Activated CD8-positive, alpha-beta memory T cell treated with anti-CD3 and anti-CD28 coated beads, Interleukin-2, amount 50 U/mL, for 4 hours (primary cell): ENCODE data around the gene ITPR1.

Source experiments
- DNase-seq: peaks from one replicate; pipeline ENCODE4 v3.0.0-alpha.2; 2020

Gene ITPR1

DNA sequence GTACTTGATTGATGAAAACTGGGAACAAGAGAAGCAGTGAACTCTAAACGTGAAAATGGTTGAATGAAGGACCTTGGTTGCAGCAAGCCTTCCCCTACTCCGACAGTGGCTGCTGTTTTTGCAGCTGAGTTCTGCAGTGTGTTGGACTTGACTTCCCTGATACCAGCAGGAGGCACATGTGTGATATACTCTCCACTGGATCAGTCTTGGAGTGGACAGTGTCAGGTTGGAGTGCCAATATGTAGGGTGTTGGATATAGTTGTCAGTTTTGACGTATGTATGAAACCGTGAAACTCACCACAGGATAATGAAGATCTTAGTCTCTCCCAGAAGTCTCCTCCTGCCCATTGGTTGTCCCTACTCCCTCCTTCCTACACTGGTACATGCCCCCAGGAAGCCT lies 106.5 kb downstream of the ITPR1 start:
- no peak for DNase-seq

GRCh38 chr3:4600493-4600892 lies 107.3 kb downstream of the ITPR1 start:
- DNase-seq, result no peak

- no peak for DNase-seq
Measured at GRCh38 chr3:4601892-4602291, 108.7 kb downstream of the ITPR1 start.

- no peak for DNase-seq
Measured at GRCh38 chr3:4604693-4605092, 111.5 kb downstream of the ITPR1 start.

- DNase-seq, result no peak
Measured at GRCh38 chr3:4606911-4607310, 113.8 kb downstream of the ITPR1 start.

GRCh38 chr3:4613366-4613765 lies 120.2 kb downstream of the ITPR1 start:
- DNase-seq, result no peak

GRCh38 chr3:4614070-4614469 lies 120.9 kb downstream of the ITPR1 start:
- no peak for DNase-seq

DNA sequence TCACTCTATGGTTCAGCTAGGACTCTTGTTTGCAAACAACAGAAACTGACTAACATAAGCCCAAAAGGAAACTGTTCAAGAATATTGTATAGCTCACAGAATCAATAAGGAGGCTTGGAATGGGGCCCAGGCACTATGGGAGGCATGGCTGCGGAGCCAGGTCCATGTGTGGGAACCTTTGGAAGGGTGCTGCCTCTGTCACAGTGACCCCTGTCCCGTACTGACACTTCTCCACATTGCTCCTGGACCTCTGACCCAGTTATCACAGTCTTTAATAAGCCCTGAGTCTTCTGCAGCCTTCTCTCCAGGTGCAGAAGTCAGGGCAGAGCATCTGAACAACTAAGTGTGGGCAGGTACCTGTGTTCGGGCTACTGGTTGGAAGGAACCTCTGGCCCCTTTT lies 121.8 kb downstream of the ITPR1 start:
- DNase-seq, result no peak

DNA sequence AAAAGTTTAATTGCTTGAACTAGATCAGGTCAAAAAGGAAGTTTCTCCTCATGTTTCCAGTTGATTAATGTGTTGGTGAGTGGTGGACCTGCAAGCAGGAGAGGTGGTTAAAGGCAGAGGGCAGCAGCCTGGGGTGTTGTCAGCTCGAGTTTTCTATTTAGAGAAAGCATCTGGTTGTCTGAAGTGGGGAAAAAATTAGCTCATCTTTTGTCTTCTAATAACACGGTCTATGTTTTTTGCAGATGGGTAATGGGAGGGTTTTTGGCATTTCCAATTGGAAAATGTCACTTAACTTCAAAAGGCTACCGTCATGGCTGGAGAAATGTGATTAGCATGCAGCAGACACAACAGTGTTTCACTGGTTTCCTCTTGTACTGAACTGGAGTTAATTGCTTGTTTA lies 122.6 kb downstream of the ITPR1 start:
- no peak for DNase-seq

- DNase-seq, result no peak
Measured at GRCh38 chr3:4623421-4623999, 130.4 kb downstream of the ITPR1 start.

- no peak for DNase-seq
Measured at GRCh38 chr3:4627651-4628375, 134.7 kb downstream of the ITPR1 start.

DNA sequence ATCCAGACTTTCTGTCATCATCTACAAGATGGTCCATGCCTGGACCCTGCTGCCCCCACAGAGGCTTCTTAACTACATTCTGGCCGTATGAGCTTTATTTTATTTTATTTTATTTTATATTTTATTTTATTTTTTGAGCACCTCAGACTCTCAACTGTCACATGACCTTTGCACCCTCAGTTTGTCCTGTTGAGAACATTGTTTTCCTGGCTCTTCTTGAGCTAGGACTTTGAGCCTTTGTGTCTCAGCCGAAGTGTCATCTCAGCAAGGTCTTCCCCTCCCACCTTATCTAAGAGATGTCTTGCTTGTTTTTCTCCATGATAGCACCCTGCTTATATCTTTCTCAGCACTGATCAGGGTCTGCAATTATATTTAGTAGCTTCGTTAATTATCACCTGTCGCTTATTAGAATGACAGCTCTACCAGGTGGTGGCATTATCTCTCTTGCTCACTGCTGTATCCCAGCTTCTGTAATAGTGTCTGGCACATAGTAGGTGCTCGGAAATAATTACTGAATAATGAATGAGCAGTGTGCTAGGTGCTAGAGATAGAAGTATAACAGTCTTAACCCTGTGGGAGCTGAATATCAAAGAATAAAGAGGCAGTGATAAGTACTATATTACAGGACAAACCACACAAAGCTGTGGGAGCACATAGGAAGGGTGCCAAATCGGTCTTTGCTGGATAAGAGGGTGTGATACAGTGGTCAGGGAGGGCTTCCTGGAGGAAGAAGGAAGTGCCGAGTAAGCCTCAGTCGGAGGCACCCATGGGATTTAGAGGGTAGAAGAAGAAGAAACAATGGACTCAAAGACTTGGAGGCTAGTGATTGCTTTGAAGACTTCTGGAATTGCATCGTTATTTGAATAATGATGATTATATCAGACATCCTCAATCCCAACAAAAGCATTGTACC lies 136.2 kb downstream of the ITPR1 start:
- no peak for DNase-seq

GRCh38 chr3:4633078-4634004 lies 140.2 kb downstream of the ITPR1 start:
- no peak for DNase-seq

DNA sequence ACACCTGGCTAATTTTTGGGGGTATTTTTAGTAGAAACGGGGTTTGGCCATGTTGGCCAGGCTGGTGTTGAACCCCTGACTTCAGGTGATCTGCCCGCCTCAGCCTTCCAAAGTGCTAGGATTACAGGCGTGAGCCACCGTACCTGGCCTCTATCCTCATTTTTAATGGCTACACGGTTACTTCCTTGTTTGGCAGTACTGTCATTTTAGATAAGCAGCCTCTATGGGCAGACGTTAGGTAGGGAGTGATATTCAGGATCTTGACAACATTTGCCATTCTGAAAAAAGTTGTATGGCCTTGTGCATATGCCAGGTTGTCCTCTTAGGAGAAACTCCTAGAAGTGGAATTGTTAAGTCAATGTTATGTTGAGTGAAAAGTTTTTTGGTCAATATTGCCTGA lies 141.7 kb downstream of the ITPR1 start:
- no peak for DNase-seq

DNA sequence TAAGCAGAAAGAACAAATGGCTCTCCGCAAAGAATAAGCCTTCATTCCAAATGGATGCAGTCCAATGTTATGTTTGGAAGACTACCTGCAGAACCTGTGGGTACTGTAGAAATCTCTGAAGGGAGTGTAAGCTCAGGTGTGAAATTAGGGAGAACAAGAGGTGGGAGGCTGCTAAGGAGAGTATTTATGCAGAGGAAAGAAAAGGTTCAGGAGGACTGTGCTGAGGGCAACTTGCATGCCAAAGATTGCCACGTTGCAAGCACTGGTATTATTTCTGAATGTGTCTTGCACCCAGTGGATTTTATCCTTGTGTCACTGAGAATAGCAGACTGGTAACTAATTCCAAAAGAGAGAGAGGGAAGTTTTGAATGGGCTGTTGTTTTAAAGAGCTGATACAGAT lies 144.1 kb downstream of the ITPR1 start:
- no peak for DNase-seq

GRCh38 chr3:4641863-4642563 lies 148.9 kb downstream of the ITPR1 start:
- DNase-seq, result no peak

DNA sequence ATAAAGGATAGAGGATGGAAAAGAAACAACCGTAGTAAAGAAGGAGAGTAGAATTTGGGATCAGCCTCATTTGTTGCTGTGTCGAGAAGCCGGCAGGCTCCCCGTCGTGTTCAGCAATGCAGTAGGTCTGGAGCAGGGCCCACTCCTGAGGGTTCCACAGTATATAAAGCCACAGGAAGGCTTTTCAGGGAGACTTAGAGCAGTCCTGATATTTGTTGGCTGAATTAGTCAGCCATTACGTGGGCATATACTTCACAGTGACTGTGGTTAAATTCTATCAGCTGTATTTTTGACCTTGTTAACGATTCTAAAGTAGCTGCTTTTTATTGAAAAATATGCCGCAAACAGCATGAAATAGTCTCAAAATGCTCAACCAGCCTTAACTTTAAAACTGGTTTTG lies 149.5 kb downstream of the ITPR1 start:
- no peak for DNase-seq

DNA sequence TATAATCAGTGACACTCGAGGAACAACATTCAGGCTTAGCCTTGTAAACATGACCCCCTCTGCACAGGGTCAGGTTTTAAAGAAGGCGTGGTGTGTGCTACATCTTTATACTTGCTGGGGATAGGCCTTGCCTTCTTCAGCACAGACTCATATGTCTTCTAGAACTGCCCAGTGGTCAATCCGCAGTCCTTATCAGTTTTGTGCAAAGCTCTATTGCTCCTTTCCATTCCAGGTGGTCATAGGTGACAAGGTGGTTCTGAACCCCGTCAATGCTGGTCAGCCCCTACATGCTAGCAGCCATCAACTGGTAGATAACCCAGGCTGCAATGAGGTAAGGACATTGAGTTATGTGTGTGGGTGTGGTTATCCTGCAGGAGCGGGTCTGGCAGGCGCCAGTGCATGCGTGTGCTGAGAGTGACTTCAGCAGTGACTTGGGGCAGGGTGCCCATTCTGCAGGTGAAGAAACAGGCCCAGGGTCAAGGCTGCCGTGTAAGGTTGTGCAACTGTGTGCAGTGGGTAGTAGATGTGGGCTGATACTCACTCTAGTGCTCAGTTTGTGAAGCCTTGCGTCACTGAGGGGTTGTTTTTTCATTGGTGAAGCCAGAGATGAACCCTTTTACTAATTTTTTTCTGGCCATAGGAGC lies 150.9 kb downstream of the ITPR1 start:
- no peak for DNase-seq

- DNase-seq, result no peak
Measured at GRCh38 chr3:4644951-4645350, 151.8 kb downstream of the ITPR1 start.

DNA sequence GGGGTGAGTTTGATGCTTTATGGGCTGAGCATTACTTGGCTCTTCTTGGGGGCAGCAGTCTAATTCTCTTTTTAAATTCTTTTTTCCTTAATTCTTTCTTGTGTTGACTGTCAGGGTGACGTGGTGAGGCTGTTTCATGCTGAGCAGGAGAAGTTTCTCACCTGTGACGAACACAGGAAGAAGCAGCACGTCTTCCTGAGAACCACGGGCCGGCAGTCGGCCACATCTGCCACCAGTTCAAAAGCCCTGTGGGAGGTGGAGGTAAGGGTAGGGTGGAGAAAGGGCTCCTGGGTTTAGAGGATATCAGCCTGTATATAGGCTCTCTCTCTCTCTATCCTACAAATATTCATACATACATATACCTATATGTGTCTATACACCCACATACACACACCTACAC lies 152.3 kb downstream of the ITPR1 start:
- DNase-seq, result no peak

DNA sequence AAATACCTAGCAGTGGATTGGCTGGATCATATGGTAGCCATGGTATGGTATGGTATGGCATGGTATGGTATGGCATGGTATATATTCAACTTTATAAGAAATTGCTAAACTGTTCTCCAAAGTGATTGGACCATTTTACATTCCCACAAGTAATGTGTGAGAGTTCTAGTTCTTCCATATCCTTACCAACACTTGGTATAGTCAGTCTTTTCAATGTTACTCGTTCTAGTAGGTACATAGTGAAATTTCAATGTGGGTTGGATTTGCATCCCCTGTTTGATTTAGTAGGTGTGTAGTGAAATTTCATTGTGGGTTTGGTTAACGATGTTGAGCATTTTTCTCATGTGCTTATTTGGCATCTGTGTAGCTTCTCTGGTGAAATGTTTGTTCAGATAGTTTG lies 154.3 kb downstream of the ITPR1 start:
- DNase-seq, result no peak
